MM.1S (cell line): Measurements from ENCODE around the gene TPK1.

Source experiments
- DNase-seq: peaks from one replicate; pipeline ENCODE4 v3.0.0-alpha.2; 2015
- H2AFZ ChIP-seq: fragments of 300-600 bp; sonication (generic); 2 replicates; pipeline ENCODE4 v1.6.0; 2016; ENCODE audit warnings: antibody characterized with exemption, low read length
- H3F3A ChIP-seq: fragments of 300-600 bp; sonication (generic); 2 replicates; pipeline ENCODE4 v1.6.1; 2016; ENCODE audit warnings: mild to moderate bottlenecking, antibody characterized with exemption, low read length, moderate library complexity, mixed read lengths; ENCODE audit not compliant: insufficient read depth
- H3K27ac ChIP-seq: fragments of 300-600 bp; sonication (generic); 2 replicates; pipeline ENCODE4 v1.5.1; 2016; ENCODE audit warnings: mild to moderate bottlenecking, low read length
- H3K27me3 ChIP-seq: fragments of 300-600 bp; sonication (generic); replicated peaks from 2 replicates; pipeline ENCODE4 v1.6.0; 2016; ENCODE audit warnings: low read length; ENCODE audit not compliant: insufficient read depth
- H3K36me3 ChIP-seq: fragments of 300-600 bp; sonication (generic); replicated peaks from 2 replicates; pipeline ENCODE4 v1.6.1; 2016; ENCODE audit warnings: mild to moderate bottlenecking, low read length, mixed read lengths; ENCODE audit not compliant: insufficient read depth
- H3K4me1 ChIP-seq: fragments of 300-600 bp; sonication (generic); 2 replicates; pipeline ENCODE4 v1.6.1; 2016; ENCODE audit warnings: low read length, mixed read lengths
- H3K4me2 ChIP-seq: fragments of 300-600 bp; sonication (generic); 2 replicates; pipeline ENCODE4 v1.6.0; 2016; ENCODE audit warnings: low read depth, low read length
- H3K4me3 ChIP-seq: fragments of 300-600 bp; sonication (generic); 2 replicates; pipeline ENCODE4 v1.5.1; 2016; ENCODE audit warnings: low read length, mixed read lengths
- H3K79me2 ChIP-seq: fragments of 300-600 bp; sonication (generic); 2 replicates; pipeline ENCODE4 v1.6.1; 2016; ENCODE audit warnings: mixed run types, low read length, mixed read lengths
- H3K9ac ChIP-seq: fragments of 300-600 bp; sonication (generic); 2 replicates; pipeline ENCODE4 v1.6.1; 2016; ENCODE audit warnings: low read length, mixed read lengths
- H3K9me2 ChIP-seq: fragments of 300-600 bp; sonication (generic); replicated peaks from 2 replicates; pipeline ENCODE4 v1.6.1; 2016; ENCODE audit warnings: mild to moderate bottlenecking, low read length, mixed read lengths; ENCODE audit not compliant: insufficient read depth
- H3K9me3 ChIP-seq: fragments of 300-600 bp; sonication (generic); replicated peaks from 2 replicates; pipeline ENCODE4 v1.6.1; 2016; ENCODE audit warnings: mild to moderate bottlenecking, low read length, mixed read lengths; ENCODE audit not compliant: insufficient read depth
- H4K20me1 ChIP-seq: fragments of 300-600 bp; sonication (generic); 2 replicates; pipeline ENCODE4 v1.6.1; 2016; ENCODE audit warnings: mild to moderate bottlenecking, low read length, moderate library complexity, mixed read lengths; ENCODE audit not compliant: insufficient read depth
- EZH2 ChIP-seq: fragments of 300-600 bp; sonication (generic); optimal IDR thresholded peaks from 2 replicates; pipeline ENCODE3; 2017; ENCODE audit warnings: low read depth, mild to moderate bottlenecking, antibody characterized with exemption, low read length, mixed read lengths
- EZH2phosphoT487 ChIP-seq: fragments of 300-600 bp; sonication (generic); IDR thresholded peaks from 2 replicates; pipeline ENCODE4 v1.6.1; 2018; ENCODE audit warnings: antibody characterized with exemption, low read length
- TF ChIP-seq, protein P1 (sequence below): fragments of 300-600 bp; sonication (generic); IDR thresholded peaks from 2 replicates; pipeline ENCODE4 v1.5.1; 2016; ENCODE audit warnings: antibody characterized with exemption, low read length, mixed read lengths

TPK1 gene

DNA sequence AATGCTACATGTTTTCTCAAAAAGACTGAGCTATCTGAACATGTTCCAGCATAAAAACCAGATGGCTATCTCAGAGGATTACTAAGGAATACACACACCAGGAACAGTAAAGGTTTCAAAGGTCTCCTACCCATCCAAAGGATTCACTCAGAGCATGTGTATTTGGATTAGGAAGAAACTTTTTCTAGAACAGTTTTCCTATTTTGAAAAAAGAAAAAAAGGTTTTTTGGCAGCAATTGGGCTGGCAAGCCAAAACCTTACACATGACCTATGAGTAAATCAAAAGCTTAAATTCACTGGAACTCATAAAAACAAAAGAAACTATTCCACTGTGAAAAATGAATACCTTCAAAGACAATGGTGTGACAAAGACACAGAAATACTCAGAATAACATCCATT is 9.6 kb downstream of the TPK1 start:
- TF ChIP-seq EZH2phosphoT487 (no peak), EZH2 (no peak)
- TF ChIP-seq, protein P1, sequence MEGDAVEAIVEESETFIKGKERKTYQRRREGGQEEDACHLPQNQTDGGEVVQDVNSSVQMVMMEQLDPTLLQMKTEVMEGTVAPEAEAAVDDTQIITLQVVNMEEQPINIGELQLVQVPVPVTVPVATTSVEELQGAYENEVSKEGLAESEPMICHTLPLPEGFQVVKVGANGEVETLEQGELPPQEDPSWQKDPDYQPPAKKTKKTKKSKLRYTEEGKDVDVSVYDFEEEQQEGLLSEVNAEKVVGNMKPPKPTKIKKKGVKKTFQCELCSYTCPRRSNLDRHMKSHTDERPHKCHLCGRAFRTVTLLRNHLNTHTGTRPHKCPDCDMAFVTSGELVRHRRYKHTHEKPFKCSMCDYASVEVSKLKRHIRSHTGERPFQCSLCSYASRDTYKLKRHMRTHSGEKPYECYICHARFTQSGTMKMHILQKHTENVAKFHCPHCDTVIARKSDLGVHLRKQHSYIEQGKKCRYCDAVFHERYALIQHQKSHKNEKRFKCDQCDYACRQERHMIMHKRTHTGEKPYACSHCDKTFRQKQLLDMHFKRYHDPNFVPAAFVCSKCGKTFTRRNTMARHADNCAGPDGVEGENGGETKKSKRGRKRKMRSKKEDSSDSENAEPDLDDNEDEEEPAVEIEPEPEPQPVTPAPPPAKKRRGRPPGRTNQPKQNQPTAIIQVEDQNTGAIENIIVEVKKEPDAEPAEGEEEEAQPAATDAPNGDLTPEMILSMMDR: no peak
- Histone ChIP-seq H3K9ac (no peak overlapping the region), H2AFZ (no peak overlapping the region), H3K9me3 (no peaks in the 10 kb centered on the region), H3K4me3 (no peak overlapping the region), H4K20me1 (no peaks in the 10 kb centered on the region), H3K27me3 (no peaks in the 10 kb centered on the region), H3K4me2 (no peak overlapping the region), H3K9me2 (no peaks in the 10 kb centered on the region), H3K36me3 (no peaks in the 10 kb centered on the region), H3F3A (no peaks in the 10 kb centered on the region), H3K4me1 (peaks cover 12% of the 10 kb centered on the region), H3K79me2 (no peaks in the 10 kb centered on the region), H3K27ac (no peak overlapping the region)
- DNase-seq: no peak

DNA sequence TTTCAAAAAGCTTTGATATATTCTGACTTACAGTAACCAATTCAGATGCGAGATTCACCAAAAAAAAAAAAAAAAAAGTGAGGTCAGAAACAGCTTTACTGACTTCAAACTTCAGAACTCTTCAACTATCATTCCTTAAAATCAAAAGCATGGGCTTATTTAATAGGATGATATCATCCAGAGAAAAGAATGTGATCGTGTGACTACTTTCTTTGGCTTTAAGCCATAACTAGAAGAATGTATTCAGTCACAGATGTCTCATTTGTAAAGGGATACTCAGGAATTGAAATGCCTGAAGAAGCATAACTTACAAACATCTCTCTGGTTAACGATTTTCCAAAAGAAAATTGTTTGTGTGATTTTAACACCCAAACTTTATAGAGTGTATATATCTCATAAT is 11.5 kb downstream of the TPK1 start:
- Histone ChIP-seq H4K20me1 (no peaks in the 10 kb centered on the region), H3K36me3 (no peaks in the 10 kb centered on the region), H3K4me2 (no peak overlapping the region), H3K27me3 (no peaks in the 10 kb centered on the region), H3K9ac (no peak overlapping the region), H3K27ac (no peak overlapping the region), H3K4me1 (peaks cover 23% of the 10 kb centered on the region), H2AFZ (no peak overlapping the region), H3F3A (no peaks in the 10 kb centered on the region), H3K4me3 (no peak overlapping the region), H3K79me2 (no peaks in the 10 kb centered on the region), H3K9me3 (no peaks in the 10 kb centered on the region), H3K9me2 (no peaks in the 10 kb centered on the region)
- TF ChIP-seq EZH2phosphoT487 (no peak), EZH2 (no peak)
- TF ChIP-seq, protein P1: no peak
- no peak for DNase-seq

DNA sequence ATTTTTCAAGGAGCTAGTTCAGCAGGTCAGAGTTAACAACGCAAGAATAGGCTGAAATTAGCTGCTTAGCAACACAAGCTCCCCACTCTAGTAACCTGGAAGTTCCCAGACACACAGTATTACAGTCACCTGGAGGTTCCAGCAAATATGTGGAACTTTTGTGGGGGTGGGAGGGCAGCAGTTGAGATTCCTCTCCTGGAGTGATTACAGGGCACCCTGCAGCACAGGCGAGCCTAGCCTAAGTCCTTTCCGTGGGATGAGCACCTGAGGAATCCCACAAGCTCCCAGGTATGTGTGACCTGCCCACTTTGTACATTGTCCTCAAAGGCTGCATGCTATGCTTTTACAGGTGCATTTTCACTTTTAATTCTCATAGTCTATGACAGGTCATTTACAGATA is 13.6 kb downstream of the TPK1 start:
- Histone ChIP-seq H3K4me3 (no peak overlapping the region), H3K9ac (no peak overlapping the region), H3K4me1 (peaks cover 33% of the 10 kb centered on the region), H3K27me3 (no peaks in the 10 kb centered on the region), H3K79me2 (no peaks in the 10 kb centered on the region), H2AFZ (no peak overlapping the region), H3F3A (no peaks in the 10 kb centered on the region), H3K9me2 (no peaks in the 10 kb centered on the region), H3K36me3 (no peaks in the 10 kb centered on the region), H3K4me2 (no peak overlapping the region), H4K20me1 (no peaks in the 10 kb centered on the region), H3K27ac (no peak overlapping the region), H3K9me3 (no peaks in the 10 kb centered on the region)
- TF ChIP-seq, protein P1: no peak
- no peak for TF ChIP-seq EZH2
- DNase-seq: no peak
